ENCODE results near the gene SLC6A17. TPM values are rescaled to one million over a fixed set of nuclear protein-coding genes. Genes with fewer than 3 reads are reported as not detected.
A peak's percentile ranks its signal among the peaks of the same experiment; 100 is the strongest.

The SLC6A17 gene
- total and polyA plus RNA-seq, 9 of the 15 experiments (the other 6 are each of a cell fraction or from before 2014, with no cell fraction given): not detected

GRCh38 chr1:110210604-110211495 lies 60.6 kb downstream of the SLC6A17 start (continued):
- TF ChIP-seq ZZZ3 (IDR thresholded peaks at IDR 0.05) (no peak), PHB (CRISPR knock-in tag; IDR thresholded peaks at IDR 0.05) (no peak), ZNF165 (CRISPR knock-in tag; IDR thresholded peaks at IDR 0.05; ENCODE audit: borderline replicate concordance) (no peak), RERE (CRISPR knock-in tag; IDR thresholded peaks at IDR 0.05; ENCODE audit: borderline replicate concordance) (0 out of 2 replicates have a peak, but pooled peaks have one; percentile 31), PCBP1 (IDR thresholded peaks at IDR 0.05; ENCODE audit: low read depth, low read length, poor library complexity, severe bottlenecking) (peak; percentile 42), BDP1 (IDR thresholded peaks at IDR 0.05; ENCODE audit: insufficient read depth, insufficient read length) (no peak), TAF7 (tag; IDR thresholded peaks at IDR 0.05) (no peak), USF1 (CRISPR knock-in tag; IDR thresholded peaks at IDR 0.05) (no peak), EWSR1 (IDR thresholded peaks at IDR 0.05; ENCODE audit: borderline replicate concordance, low read depth, partially characterized antibody) (no peak), NFE2 (IDR thresholded peaks at IDR 0.05; ENCODE audit: low read depth) (no peak), ZNF232 (CRISPR knock-in tag; IDR thresholded peaks at IDR 0.05) (0 out of 2 replicates have a peak, but pooled peaks have one; percentile 80), ZFX (CRISPR knock-in tag; IDR thresholded peaks at IDR 0.05) (no peak), KDM5B (IDR thresholded peaks at IDR 0.05; ENCODE audit: insufficient replicate concordance, low read depth, low read length) (no peak), TRIM24 (IDR thresholded peaks at IDR 0.05) (no peak), HLTF (IDR thresholded peaks at IDR 0.05) (no peak), ZBTB17 (CRISPR knock-in tag; IDR thresholded peaks at IDR 0.05) (no peak), SLC30A9 (CRISPR knock-in tag; IDR thresholded peaks at IDR 0.05) (no peak), ZNF431 (CRISPR knock-in tag; IDR thresholded peaks at IDR 0.05) (peak; percentile 72; the same call in 1 of the 2 replicates), PML (IDR thresholded peaks at IDR 0.05; ENCODE audit: low read length) (no peak)
- TF ChIP-seq, protein P1, sequence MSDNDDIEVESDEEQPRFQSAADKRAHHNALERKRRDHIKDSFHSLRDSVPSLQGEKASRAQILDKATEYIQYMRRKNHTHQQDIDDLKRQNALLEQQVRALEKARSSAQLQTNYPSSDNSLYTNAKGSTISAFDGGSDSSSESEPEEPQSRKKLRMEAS (CRISPR knock-in tag; IDR thresholded peaks at IDR 0.05): peak; percentile 88
- TF ChIP-seq, protein P2, sequence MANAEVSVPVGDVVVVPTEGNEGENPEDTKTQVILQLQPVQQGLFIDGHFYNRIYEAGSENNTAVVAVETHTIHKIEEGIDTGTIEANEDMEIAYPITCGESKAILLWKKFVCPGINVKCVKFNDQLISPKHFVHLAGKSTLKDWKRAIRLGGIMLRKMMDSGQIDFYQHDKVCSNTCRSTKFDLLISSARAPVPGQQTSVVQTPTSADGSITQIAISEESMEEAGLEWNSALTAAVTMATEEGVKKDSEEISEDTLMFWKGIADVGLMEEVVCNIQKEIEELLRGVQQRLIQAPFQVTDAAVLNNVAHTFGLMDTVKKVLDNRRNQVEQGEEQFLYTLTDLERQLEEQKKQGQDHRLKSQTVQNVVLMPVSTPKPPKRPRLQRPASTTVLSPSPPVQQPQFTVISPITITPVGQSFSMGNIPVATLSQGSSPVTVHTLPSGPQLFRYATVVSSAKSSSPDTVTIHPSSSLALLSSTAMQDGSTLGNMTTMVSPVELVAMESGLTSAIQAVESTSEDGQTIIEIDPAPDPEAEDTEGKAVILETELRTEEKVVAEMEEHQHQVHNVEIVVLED (CRISPR knock-in tag; IDR thresholded peaks at IDR 0.05): no peak

All from K562 (cell line).